ENCODE data around the gene SUB1.

Gene SUB1

DNA sequence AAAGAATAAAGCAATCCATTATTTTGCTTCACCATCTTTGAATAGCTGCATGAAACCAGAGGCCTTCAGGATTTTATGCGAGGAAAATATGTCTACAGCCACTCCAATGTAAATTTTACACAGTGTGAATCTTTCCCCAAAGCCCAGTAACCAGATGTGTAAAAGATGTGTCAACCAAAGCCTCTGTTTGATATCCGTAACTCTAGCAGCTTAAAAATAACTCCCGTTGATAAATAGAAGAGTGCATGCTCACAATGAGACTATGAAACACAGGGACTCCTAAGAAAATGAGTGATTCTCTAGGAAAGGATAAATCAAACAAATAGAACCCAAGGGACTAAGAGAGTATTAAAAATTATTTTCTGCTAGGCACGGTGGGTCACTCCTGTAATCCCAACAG is 65.7 kb downstream of the SUB1 start:
- no peak overlapping the region for H2AFZ ChIP-seq (ENCODE audit: low read depth, low read length)
- TF ChIP-seq, protein P1, sequence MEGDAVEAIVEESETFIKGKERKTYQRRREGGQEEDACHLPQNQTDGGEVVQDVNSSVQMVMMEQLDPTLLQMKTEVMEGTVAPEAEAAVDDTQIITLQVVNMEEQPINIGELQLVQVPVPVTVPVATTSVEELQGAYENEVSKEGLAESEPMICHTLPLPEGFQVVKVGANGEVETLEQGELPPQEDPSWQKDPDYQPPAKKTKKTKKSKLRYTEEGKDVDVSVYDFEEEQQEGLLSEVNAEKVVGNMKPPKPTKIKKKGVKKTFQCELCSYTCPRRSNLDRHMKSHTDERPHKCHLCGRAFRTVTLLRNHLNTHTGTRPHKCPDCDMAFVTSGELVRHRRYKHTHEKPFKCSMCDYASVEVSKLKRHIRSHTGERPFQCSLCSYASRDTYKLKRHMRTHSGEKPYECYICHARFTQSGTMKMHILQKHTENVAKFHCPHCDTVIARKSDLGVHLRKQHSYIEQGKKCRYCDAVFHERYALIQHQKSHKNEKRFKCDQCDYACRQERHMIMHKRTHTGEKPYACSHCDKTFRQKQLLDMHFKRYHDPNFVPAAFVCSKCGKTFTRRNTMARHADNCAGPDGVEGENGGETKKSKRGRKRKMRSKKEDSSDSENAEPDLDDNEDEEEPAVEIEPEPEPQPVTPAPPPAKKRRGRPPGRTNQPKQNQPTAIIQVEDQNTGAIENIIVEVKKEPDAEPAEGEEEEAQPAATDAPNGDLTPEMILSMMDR (IDR thresholded peaks at IDR 0.05; ENCODE audit: low read depth, low read length): no peak
- TF ChIP-seq EZH2phosphoT487 (IDR thresholded peaks at IDR 0.05; ENCODE audit: low read depth): no peak
- no peak overlapping the region for H3K9ac ChIP-seq (ENCODE audit: low read length)
- no peak overlapping the region for H3K4me3 ChIP-seq (ENCODE audit: low read length)
- no peaks in the 10 kb centered on the region for H3K9me3 ChIP-seq (ENCODE audit: insufficient read depth, low read length)
- peaks cover 7% of the 10 kb centered on the region for H3K4me1 ChIP-seq (ENCODE audit: low read length)
- H3K4me2 ChIP-seq (ENCODE audit: low read length): no peak overlapping the region
- no peaks in the 10 kb centered on the region for H3K27me3 ChIP-seq (ENCODE audit: low read depth, low read length)
- no peaks in the 10 kb centered on the region for H4K20me1 ChIP-seq (ENCODE audit: insufficient read depth, low read length)
- H3K79me2 ChIP-seq (ENCODE audit: low read length): no peaks in the 10 kb centered on the region
- no peaks in the 10 kb centered on the region for H3K36me3 ChIP-seq (replicated peaks; ENCODE audit: low read depth, low read length)
- no peak overlapping the region for H3K27ac ChIP-seq (ENCODE audit: low read length)

GRCh38 chr5:32651638-32652037 is 66.3 kb downstream of the SUB1 start:
- Histone ChIP-seq H3K9me3 (ENCODE audit: insufficient read depth, low read length) (no peaks in the 10 kb centered on the region), H2AFZ (ENCODE audit: low read depth, low read length) (no peak overlapping the region), H3K36me3 (replicated peaks; ENCODE audit: low read depth, low read length) (no peaks in the 10 kb centered on the region), H3K27me3 (ENCODE audit: low read depth, low read length) (no peaks in the 10 kb centered on the region), H3K4me3 (ENCODE audit: low read length) (no peak overlapping the region), H4K20me1 (ENCODE audit: insufficient read depth, low read length) (no peaks in the 10 kb centered on the region), H3K27ac (ENCODE audit: low read length) (no peak overlapping the region), H3K9ac (ENCODE audit: low read length) (no peak overlapping the region), H3K4me2 (ENCODE audit: low read length) (no peak overlapping the region), H3K4me1 (ENCODE audit: low read length) (peaks cover 7% of the 10 kb centered on the region), H3K79me2 (ENCODE audit: low read length) (no peaks in the 10 kb centered on the region)
- TF ChIP-seq, protein P1 (IDR thresholded peaks at IDR 0.05; ENCODE audit: low read depth, low read length): no peak
- TF ChIP-seq EZH2phosphoT487 (IDR thresholded peaks at IDR 0.05; ENCODE audit: low read depth): no peak
